Esophagus mucosa (tissue), 1 donor: ENCODE data around the gene KIF16B. TPM values are rescaled to one million over a fixed set of nuclear protein-coding genes. Genes with fewer than 3 reads are reported as not detected.
"Not testable (repeated sequence)": the region's sequence is repeated elsewhere in the genome, so short reads cannot be mapped to it uniquely, and the experiment has no call there.

Experiments used
- ATAC-seq: fragments of 200-7000 bp; cut with Tn5 transposase; one replicate; pipeline ENCODE4 v1.9.1; 2020
- total RNA-seq: library from RNA; stranded (reverse); gene quantifications from one replicate; pipeline ENCODE4 v1.2.4, GENCODE V29; 2023
- donor health status: DM: yes; HTN: yes; CAD: no.

KIF16B gene
- total RNA-seq, 1 donor from 2014 or later: 12.7 TPM

GRCh38 chr20:16244892-16245291 lies 328.4 kb downstream of the KIF16B start:
- ATAC-seq: no peak

- no peak for ATAC-seq
These were observed 329.8 kb downstream of the KIF16B start for GRCh38 chr20:16243470-16243869.

GRCh38 chr20:16241911-16242310 lies 331.3 kb downstream of the KIF16B start:
- no peak for ATAC-seq

GRCh38 chr20:16240355-16240754 lies 332.9 kb downstream of the KIF16B start:
- ATAC-seq: no peak

- no peak for ATAC-seq
These were observed 336.5 kb downstream of the KIF16B start for GRCh38 chr20:16236589-16237241.

GRCh38 chr20:16230402-16230801 lies 342.8 kb downstream of the KIF16B start:
- no peak for ATAC-seq

GRCh38 chr20:16229813-16230212 lies 343.4 kb downstream of the KIF16B start:
- no peak for ATAC-seq

GRCh38 chr20:16228722-16229121 lies 344.5 kb downstream of the KIF16B start:
- no peak for ATAC-seq

- ATAC-seq: not testable (repeated sequence)
These were observed 346.3 kb downstream of the KIF16B start for GRCh38 chr20:16226961-16227360.

- ATAC-seq: no peak
These were observed 348.4 kb downstream of the KIF16B start for GRCh38 chr20:16224836-16225235.

GRCh38 chr20:16222859-16223411 lies 350.3 kb downstream of the KIF16B start:
- no peak for ATAC-seq

Other genes starting within 250 kb of the KIF16B start
- 27.3 TPM for gene SNRPB2, start 156.6 kb upstream of the KIF16B start, total RNA-seq
- gene OTOR, start 174.9 kb upstream of the KIF16B start, total RNA-seq: not detected